ENCODE measurements around the gene TPST2.
A peak's percentile ranks its signal among the peaks of the same experiment; 100 is the strongest.

TPST2 gene

GRCh38 chr22:26610072-26610958 lies 20.4 kb upstream of the TPST2 start:
- H2AFZ ChIP-seq (ENCODE audit: low read depth), result 0 out of 2 replicates have a peak overlapping the region, but pooled peaks have one; percentile 4
- H3K27ac ChIP-seq, result peak overlapping the region; percentile 83

GRCh38 chr22:26609287-26609686 lies 19.4 kb upstream of the TPST2 start:
- H2AFZ ChIP-seq (ENCODE audit: low read depth), result no peak overlapping the region
- H3K27me3 ChIP-seq (ENCODE audit: insufficient read depth, low read depth), result no peaks in the 10 kb centered on the region
- H3K4me3 ChIP-seq (IDR thresholded peaks at IDR 0.05; ENCODE audit: insufficient read depth, low read depth, low read length), result no peak overlapping the region
- H3K79me2 ChIP-seq (ENCODE audit: insufficient read depth, low read depth), result no peaks in the 10 kb centered on the region
- no peak overlapping the region for H3K9ac ChIP-seq
- peak overlapping the region; percentile 83; the same call in 1 of the 2 replicates for H3K27ac ChIP-seq
- peaks cover 73% of the 10 kb centered on the region for H3K4me1 ChIP-seq (ENCODE audit: low read depth, poor library complexity, severe bottlenecking)
- TF ChIP-seq CTCF (conservative IDR thresholded peaks at IDR 0.05; ENCODE audit: low read depth, low read length), result no peak
- no peaks in the 10 kb centered on the region for H3K36me3 ChIP-seq (ENCODE audit: insufficient read depth)
- H4K20me1 ChIP-seq (ENCODE audit: insufficient read depth), result no peaks in the 10 kb centered on the region
- peak overlapping the region; percentile 55 for H3K4me2 ChIP-seq

More at GRCh38 chr22:26610072-26610958, 20.4 kb upstream of the TPST2 start:
- peak overlapping the region; percentile 55 for H3K4me2 ChIP-seq
- H3K9ac ChIP-seq, result peak overlapping the region; percentile 36; the same call in 1 of the 2 replicates
- no peak overlapping the region for H3K4me3 ChIP-seq (IDR thresholded peaks at IDR 0.05; ENCODE audit: insufficient read depth, low read depth, low read length)
- H3K79me2 ChIP-seq (ENCODE audit: insufficient read depth, low read depth), result no peaks in the 10 kb centered on the region
- H3K36me3 ChIP-seq (ENCODE audit: insufficient read depth), result no peaks in the 10 kb centered on the region
- H4K20me1 ChIP-seq (ENCODE audit: insufficient read depth), result no peaks in the 10 kb centered on the region
- H3K27me3 ChIP-seq (ENCODE audit: insufficient read depth, low read depth), result no peaks in the 10 kb centered on the region
- TF ChIP-seq CTCF (conservative IDR thresholded peaks at IDR 0.05; ENCODE audit: low read depth, low read length), result no peak
- peaks cover 81% of the 10 kb centered on the region for H3K4me1 ChIP-seq (ENCODE audit: low read depth, poor library complexity, severe bottlenecking)

GRCh38 chr22:26608129-26608528 lies 18.2 kb upstream of the TPST2 start:
- Histone ChIP-seq H3K4me3 (IDR thresholded peaks at IDR 0.05; ENCODE audit: insufficient read depth, low read depth, low read length) (no peak overlapping the region), H3K36me3 (ENCODE audit: insufficient read depth) (no peaks in the 10 kb centered on the region), H3K9ac (no peak overlapping the region), H3K27ac (no peak overlapping the region; the same call in 1 of the 2 replicates), H3K4me1 (ENCODE audit: low read depth, poor library complexity, severe bottlenecking) (peaks cover 66% of the 10 kb centered on the region), H2AFZ (ENCODE audit: low read depth) (no peak overlapping the region), H3K4me2 (no peak overlapping the region), H3K27me3 (ENCODE audit: insufficient read depth, low read depth) (no peaks in the 10 kb centered on the region), H4K20me1 (ENCODE audit: insufficient read depth) (no peaks in the 10 kb centered on the region), H3K79me2 (ENCODE audit: insufficient read depth, low read depth) (no peaks in the 10 kb centered on the region)
- no peak for TF ChIP-seq CTCF (conservative IDR thresholded peaks at IDR 0.05; ENCODE audit: low read depth, low read length)

- H3K9ac ChIP-seq, result no peak overlapping the region
- no peaks in the 10 kb centered on the region for H4K20me1 ChIP-seq (ENCODE audit: insufficient read depth)
- H3K4me3 ChIP-seq (IDR thresholded peaks at IDR 0.05; ENCODE audit: insufficient read depth, low read depth, low read length), result no peak overlapping the region
- no peaks in the 10 kb centered on the region for H3K36me3 ChIP-seq (ENCODE audit: insufficient read depth)
- H3K4me2 ChIP-seq, result no peak overlapping the region
- no peaks in the 10 kb centered on the region for H3K79me2 ChIP-seq (ENCODE audit: insufficient read depth, low read depth)
- no peak for TF ChIP-seq CTCF (conservative IDR thresholded peaks at IDR 0.05; ENCODE audit: low read depth, low read length)
- peaks cover 51% of the 10 kb centered on the region for H3K4me1 ChIP-seq (ENCODE audit: low read depth, poor library complexity, severe bottlenecking)
- H3K27ac ChIP-seq, result no peak overlapping the region
- no peak overlapping the region for H2AFZ ChIP-seq (ENCODE audit: low read depth)
- no peaks in the 10 kb centered on the region for H3K27me3 ChIP-seq (ENCODE audit: insufficient read depth, low read depth)
Observed at GRCh38 chr22:26606611-26607010, 16.7 kb upstream of the TPST2 start.
